Pancreas (tissue), 10 donors: ENCODE results near the gene DUSP3. TPM values are rescaled to one million over a fixed set of nuclear protein-coding genes. Genes with fewer than 3 reads are reported as not detected.

Source experiments
- ATAC-seq, 4 donors: fragments of 200-7000 bp; cut with Tn5 transposase; one replicate each; pipeline versions ENCODE4 v1.8.0 to v1.9.1; 2020; ENCODE audit warnings: mild to moderate bottlenecking in 4 of 4, moderate library complexity in 4 of 4
- DNase-seq, 6 donors: peaks; one replicate each; pipeline ENCODE4 v3.0.0-alpha.2; 2020
- FAIRE-seq: peaks from 2 replicates; lab custom pipeline; 2012; peaks lifted over from hg19 to GRCh38; lab: Jason Lieb, UNC
- H3K27ac ChIP-seq, 4 donors: fragments of 200-600 bp; sonication (generic); 1 replicate in 3 of 4; 2 replicates in 1 of 4; pipeline versions ENCODE4 v1.5.0 to v1.8.0; 2020
- H3K27me3 ChIP-seq, 4 donors: fragments of 200-600 bp; one replicate each; pipeline ENCODE4 v1.8.0; 2021
- H3K36me3 ChIP-seq, 3 donors: fragments of 200-600 bp; sonication (generic) in 1 of 3; one replicate each; pipeline versions ENCODE4 v1.5.0 to v1.8.0; 2020 to 2021
- H3K4me1 ChIP-seq, 3 donors: fragments of 200-600 bp; one replicate each; pipeline ENCODE4 v1.8.0; 2021
- H3K4me3 ChIP-seq, 4 donors: fragments of 200-600 bp; sonication (generic) in 2 of 4; one replicate each; pipeline versions ENCODE4 v1.5.0 to v1.8.0; 2020 to 2021
- H3K9me3 ChIP-seq, 4 donors: fragments of 200-600 bp; one replicate each; pipeline ENCODE4 v1.8.0; 2021
- CTCF ChIP-seq, 4 donors: fragments of 200-600 bp; sonication (generic) in 3 of 4; IDR thresholded peaks; one replicate each; pipeline versions ENCODE4 v1.5.0 to v1.8.0; 2021; ENCODE audit warnings: antibody characterized with exemption in 4 of 4
- WGBS, 2 donors: extraction: QIAGEN DNeasy Blood & Tissue Kit; methylation state at CpG; one replicate each; pipeline ENCODE4 v1.1.7; 2013; 5-methylcytosine and 5-hydroxymethylcytosine counted together
- intact Hi-C, 3 donors: fragments of 100-400 bp; cut with DNase I; formaldehyde crosslinking; loops; one replicate each; pipeline versions ENCODE4 v1.11.1 to v1.14.2; 2022
- polyA plus RNA-seq, 2 donors: library from polyadenylated mRNA; stranded (reverse); fragments of 200-250 nt; gene quantifications; one replicate each; pipeline ENCODE4 v1.2.3, GENCODE V29; 2013
- total RNA-seq, 6 donors: library from RNA; stranded (reverse); fragmentation: NEBNext Ultra II Directional in 4 of 6; extraction: Animal tissue kit (Norgen Biotek cat#: 25700) in 4 of 6; gene quantifications; one replicate each; pipeline versions ENCODE4 v1.2.1 to v1.2.4, GENCODE V29; 2021 to 2023
- donor health status: healthy with polysubstance abuse.
- donor health status: DM: no; HTN: no; CAD: no; lungs with moderate emphysema.
- donor health status: DM: no; HTN: no; CAD: no.
- donor health status: control.
- donor health status: control.
- donor health status: Bipolar disorder and iron deficiency.
- donor health status: DM: yes; HTN: yes; CAD: no.
- donor health status: DM: no; HTN: no; CAD: no.
- donor health status: DM: no; HTN: no; CAD: no.
- donor health status: DM: yes; HTN: yes; CAD: no.

DUSP3 gene
- total RNA-seq (10 to 100 TPM; 29.4 to 45.9 (median 40.7) TPM), polyA plus RNA-seq (10 to 100 TPM; 38.4 to 52.3 TPM)

DNA sequence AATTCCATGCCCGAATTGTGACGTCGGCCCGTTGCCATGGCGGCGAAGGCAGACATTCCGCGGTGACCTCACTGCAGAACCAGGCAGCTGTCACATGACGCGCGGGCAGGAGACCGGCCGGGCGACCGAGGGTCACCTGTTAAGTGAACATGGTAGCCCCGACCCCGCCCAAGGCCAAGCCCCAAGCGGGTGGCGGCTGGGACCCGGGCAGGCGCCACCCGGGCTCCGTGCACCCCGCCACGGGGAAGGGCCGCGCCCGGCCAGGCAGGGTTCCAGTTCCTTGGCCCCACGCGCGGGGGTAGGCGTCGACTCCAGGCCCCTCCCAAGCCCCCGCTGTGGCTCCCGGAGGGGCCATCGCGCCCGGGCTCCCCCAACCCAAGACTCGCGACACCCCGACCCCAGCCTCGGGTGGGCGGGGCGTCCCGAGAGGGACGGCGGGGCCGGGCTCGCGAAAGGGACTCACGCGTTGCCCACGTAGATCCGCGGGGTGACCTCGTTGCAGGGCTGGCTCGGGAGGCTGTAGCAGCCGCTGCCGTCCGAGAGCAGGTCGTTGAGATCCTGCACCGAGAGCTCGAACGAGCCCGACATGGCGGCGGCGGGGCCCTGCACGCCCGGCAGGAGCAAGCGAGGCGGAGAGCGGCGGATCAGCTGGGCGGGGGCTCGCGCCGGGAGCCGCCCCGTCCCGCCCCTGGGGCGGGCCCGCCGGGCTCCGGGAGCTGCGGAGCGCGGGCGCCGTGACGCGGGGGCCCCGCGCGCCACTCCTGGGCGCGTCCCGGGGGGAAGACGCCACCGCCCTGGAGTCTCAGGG is at the start of gene DUSP3:
Gene DUSP3, minus strand, starts transcription at position 641 of the 808 bp plus-strand sequence. Its CDS starts 53 bp downstream, at position 588.
- TF ChIP-seq CTCF (IDR thresholded peaks at IDR 0.05), result no peak
- ATAC-seq (peak; percentile 91 to 96 (median 95)), FAIRE-seq (no peak), DNase-seq (peak; percentile 95 to 98 (median 97))
- no peaks in the 10 kb centered on the region for H3K9me3 ChIP-seq
- H3K4me1 ChIP-seq, result peaks cover 6 to 15% (median 6%) of the 10 kb centered on the region in 3 donors
- WGBS, 2 donors, result 0% methylated on average over 66 to 100 of the region's 100 CpGs
- intact Hi-C loops, result no loop called here
- H3K27me3 ChIP-seq, result no peaks in the 10 kb centered on the region
- peak within 1 kb of the TSS; percentile 49 to 100 (median 98) for H3K4me3 ChIP-seq
- peak within 1 kb of the TSS; percentile 100 for H3K27ac ChIP-seq
- peaks cover 0 to 13% (median 11%) of the 10 kb centered on the region in 3 donors for H3K36me3 ChIP-seq

- FAIRE-seq (no peak), DNase-seq (no peak), ATAC-seq (no peak)
- Histone ChIP-seq H3K27me3 (no peaks in the 10 kb centered on the region), H3K27ac (no peak overlapping the region), H3K4me1 (peaks cover 0 to 4% (median 0%) of the 10 kb centered on the region in 3 donors), H3K4me3 (no peak overlapping the region), H3K9me3 (no peaks in the 10 kb centered on the region), H3K36me3 (no peaks in the 10 kb centered on the region)
- 92 to 94% methylated on average over 9 of the region's 9 CpGs for WGBS, 2 donors
- TF ChIP-seq CTCF (IDR thresholded peaks at IDR 0.05), result no peak
- intact Hi-C loops, result no loop called here
Observed at GRCh38 chr17:43827596-43827995, 48.8 kb upstream of the DUSP3 start.

- intact Hi-C loops, result no loop called here
Observed at GRCh38 chr17:43826206-43826605, 47.4 kb upstream of the DUSP3 start.

DNA sequence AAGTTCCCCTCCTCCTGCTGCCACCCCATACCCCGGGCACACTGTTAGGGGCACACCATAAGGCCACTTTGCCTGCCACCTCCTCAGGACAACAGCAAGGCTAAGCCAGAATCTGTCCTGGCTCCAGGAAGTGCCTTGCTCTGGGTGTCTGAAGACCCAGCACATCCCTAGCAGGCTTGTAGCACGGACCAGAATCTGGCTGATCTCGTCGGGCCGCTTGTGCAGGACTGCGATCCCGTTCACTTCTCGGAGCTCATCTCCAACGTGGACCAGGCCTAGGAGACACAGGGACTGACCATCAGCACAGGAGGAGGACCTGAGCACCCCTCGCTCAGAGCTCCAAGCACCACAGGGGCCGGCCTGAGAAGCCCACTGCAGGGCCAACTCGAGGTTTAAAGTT is 46.8 kb upstream of the DUSP3 start:
- FAIRE-seq (no peak), DNase-seq (no peak), ATAC-seq (no peak)
- Histone ChIP-seq H3K36me3 (no peaks in the 10 kb centered on the region), H3K4me1 (no peaks in the 10 kb centered on the region), H3K4me3 (no peak overlapping the region), H3K9me3 (no peaks in the 10 kb centered on the region), H3K27me3 (no peaks in the 10 kb centered on the region), H3K27ac (no peak overlapping the region)
- intact Hi-C loops, result no loop called here
- 89 to 92% methylated on average over 12 of the region's 12 CpGs for WGBS, 2 donors
- no peak for TF ChIP-seq CTCF (IDR thresholded peaks at IDR 0.05)

More at GRCh38 chr17:43826206-43826605, 47.4 kb upstream of the DUSP3 start:
- Histone ChIP-seq H3K27ac (no peak overlapping the region), H3K36me3 (no peaks in the 10 kb centered on the region), H3K9me3 (no peaks in the 10 kb centered on the region), H3K4me1 (no peaks in the 10 kb centered on the region), H3K4me3 (no peak overlapping the region), H3K27me3 (no peaks in the 10 kb centered on the region)
- no peak for FAIRE-seq
- ATAC-seq, result no peak
- TF ChIP-seq CTCF (IDR thresholded peaks at IDR 0.05), result no peak
- DNase-seq, result no peak
- WGBS, 2 donors, result 88 to 94% methylated on average over 7 of the region's 7 CpGs
